ENCODE data around the gene OR4S2.

OR4S2 gene

GRCh38 chr11:55648027-55648426 lies at the start of gene OR4S2:
Gene OR4S2 (plus strand): TSS chr11:55648327. CDS start chr11:55650904, 2,577 bp downstream.
- DNase-seq (ENCODE audit: low read depth in 3 of 3): no peak

- no peak for DNase-seq (ENCODE audit: low read depth in 3 of 3)
Observed at GRCh38 chr11:55607545-55607944, 40.6 kb upstream of the OR4S2 start, which contains the start of gene OR4C11. Gene OR4C11 (minus strand): TSS chr11:55607645. CDS start chr11:55604373, 3,272 bp downstream.

- no peak for DNase-seq (ENCODE audit: low read depth in 3 of 3)
Observed at GRCh38 chr11:55624531-55624930, 23.6 kb upstream of the OR4S2 start.

DNA sequence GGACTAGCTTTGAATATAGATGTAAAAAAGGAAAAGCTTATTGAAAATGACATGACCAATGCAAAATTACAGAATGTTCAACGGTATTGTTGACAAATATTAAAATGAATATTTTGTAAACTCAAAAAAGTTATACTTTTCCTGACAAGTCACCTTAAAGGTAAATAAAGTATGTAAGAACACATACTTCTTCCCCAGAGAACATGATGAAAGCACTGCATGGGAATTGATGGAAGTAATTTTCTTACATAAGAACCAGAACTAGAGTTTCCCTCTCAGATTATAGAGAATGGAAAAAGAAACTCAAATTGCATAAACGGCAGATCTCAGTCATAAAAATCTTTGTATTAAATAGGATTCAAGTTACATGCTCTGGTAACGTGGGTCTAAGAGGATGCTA lies 13.3 kb upstream of the OR4S2 start, which contains the start of gene OR4P4:
Gene OR4P4, plus strand, starts transcription at position 301 of the 400 bp plus-strand sequence.
- DNase-seq (ENCODE audit: low read depth in 3 of 3): no peak

DNA sequence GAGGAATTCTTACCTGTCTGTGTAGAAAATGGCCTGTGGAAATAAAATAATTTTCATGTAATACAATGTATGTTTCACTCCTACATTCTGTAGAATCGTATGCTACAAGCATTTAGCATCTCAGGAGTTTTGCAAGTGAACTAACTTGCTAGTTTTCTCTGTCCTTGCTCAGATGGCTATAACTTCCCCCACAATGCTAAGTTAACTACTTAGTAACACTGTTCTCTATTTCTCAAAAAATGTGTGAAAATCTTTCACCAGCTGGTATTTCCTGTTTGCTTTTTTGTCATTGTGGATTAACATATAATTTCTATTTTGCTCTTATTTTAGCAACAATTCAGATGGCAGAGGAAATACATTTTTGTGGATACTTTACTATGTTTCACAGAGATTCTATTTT lies 4.4 kb downstream of the OR4S2 start:
- no peak for DNase-seq (ENCODE audit: low read depth in 3 of 3)

- DNase-seq (ENCODE audit: low read depth in 3 of 3): no peak
Observed at GRCh38 chr11:55655096-55655495, 7.0 kb downstream of the OR4S2 start.

DNA sequence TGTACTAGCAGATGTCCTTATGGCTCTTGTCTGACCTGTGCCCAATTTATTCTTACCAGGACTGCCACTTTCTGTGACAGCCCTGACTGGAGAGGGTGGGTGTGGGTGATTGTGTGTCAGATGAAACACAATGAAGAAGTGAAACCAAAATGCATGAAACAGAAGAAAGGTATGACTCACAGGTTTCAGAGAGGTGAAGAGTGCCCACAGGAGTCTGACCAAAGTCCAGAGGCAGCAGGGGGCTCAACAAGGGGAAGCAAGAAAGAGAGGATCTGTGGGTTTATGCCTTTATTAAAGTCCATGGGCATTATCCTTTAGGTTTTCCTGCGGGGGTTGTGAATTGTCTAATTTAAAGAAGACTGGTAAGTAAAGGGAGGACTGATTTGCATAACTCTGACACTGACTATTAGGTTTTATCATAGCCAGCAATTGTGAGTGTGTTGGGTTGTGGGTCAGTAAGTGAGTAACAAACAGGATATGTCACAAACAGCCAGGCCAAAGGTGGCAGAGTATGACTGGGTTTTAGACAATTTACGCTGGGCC lies 10.0 kb downstream of the OR4S2 start:
- no peak for DNase-seq (ENCODE audit: low read depth in 3 of 3)

GRCh38 chr11:55658608-55659007 lies 10.5 kb downstream of the OR4S2 start:
- DNase-seq (ENCODE audit: low read depth in 3 of 3): no peak

DNA sequence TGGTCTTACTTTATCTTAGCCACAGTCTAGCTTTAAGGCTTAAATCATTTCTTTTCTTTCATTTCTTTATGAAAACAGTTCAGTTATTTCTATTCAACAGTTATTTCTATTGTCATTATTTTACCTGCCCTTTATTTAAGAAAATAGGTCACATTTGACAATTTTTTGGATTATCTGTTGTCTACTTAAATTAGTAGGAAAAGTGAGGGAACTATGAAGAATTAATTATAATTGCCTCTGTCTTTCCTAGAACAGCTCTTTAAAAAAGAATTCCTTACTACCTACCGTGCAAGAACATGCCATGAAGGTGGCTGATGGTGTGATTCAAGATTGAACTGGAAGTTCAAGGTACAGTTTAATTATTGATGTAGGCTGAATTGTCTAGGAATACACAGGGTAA lies 13.8 kb downstream of the OR4S2 start, which contains the start of gene OR4C6:
Gene OR4C6, plus strand, starts transcription at position 301 of the 400 bp plus-strand sequence. CDS start 2,966 bp downstream, outside the sequence.
- no peak for DNase-seq (ENCODE audit: low read depth in 3 of 3)

DNA sequence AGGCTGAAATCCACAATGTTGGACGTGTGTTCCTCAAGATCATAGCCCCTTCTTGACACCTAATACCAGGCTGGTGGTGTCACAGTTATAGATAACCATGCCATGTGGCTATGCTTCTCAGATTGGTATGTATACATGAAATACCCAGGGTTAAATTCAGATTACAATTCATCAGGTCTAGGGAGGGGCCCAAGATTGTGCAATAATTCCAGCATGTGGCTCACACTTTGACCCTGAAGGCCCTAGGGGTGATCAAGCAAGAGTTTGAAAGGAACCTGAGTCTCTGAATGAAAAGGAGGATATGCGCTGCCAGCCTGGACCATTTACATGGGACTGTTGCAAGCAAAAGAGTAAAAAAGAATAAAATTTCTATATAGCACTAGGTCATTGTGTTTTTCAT lies 21.2 kb downstream of the OR4S2 start:
- DNase-seq (ENCODE audit: low read depth in 3 of 3): no peak

DNA sequence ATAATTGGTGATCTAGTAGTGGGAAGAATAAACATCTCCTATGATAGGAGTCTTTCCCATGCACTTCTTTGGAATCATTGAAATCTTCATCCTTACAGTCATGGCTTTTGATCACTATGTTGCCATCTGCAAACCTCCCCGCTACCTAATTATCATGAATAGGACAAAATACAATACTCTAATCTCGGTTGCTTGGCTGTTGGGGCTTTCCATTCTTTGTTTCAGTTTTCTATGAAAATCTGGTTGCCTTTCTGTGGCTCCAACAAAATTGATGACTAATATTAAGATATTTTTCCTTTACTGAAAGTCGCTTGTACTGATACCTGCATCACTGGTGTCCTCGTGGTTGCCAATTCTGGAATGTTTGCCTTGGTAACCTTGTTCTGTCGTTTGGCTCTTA lies 25.7 kb downstream of the OR4S2 start:
- DNase-seq (ENCODE audit: low read depth in 3 of 3): no peak

- no peak for DNase-seq (ENCODE audit: low read depth in 3 of 3)
Observed at GRCh38 chr11:55697817-55698216, 49.7 kb downstream of the OR4S2 start.

DNA sequence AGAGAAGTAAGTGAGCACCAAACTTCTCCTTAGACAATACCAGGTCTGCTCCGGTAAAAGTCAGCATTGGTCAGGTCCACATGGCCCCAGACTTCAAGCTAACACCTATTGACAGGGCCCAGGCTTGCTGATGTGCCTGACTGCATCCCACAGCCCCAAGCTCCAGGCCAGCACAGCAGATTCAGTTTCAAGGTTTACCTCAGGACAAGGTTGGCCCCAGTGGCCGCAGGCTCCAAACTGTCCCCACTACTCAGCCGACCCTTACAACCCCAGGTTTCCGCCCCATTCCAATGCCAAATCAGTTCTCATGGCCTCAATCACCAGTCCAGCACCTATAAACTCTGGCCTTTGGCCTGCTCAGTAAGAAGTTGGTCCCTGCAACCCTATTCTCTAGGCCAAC lies 53.3 kb downstream of the OR4S2 start:
- DNase-seq (ENCODE audit: low read depth in 3 of 3): no peak
